ENCODE measurements around the gene ADCK1.
"Not testable (repeated sequence)": the region's sequence is repeated elsewhere in the genome, so short reads cannot be mapped to it uniquely, and the experiment has no call there.

ADCK1 gene

DNA sequence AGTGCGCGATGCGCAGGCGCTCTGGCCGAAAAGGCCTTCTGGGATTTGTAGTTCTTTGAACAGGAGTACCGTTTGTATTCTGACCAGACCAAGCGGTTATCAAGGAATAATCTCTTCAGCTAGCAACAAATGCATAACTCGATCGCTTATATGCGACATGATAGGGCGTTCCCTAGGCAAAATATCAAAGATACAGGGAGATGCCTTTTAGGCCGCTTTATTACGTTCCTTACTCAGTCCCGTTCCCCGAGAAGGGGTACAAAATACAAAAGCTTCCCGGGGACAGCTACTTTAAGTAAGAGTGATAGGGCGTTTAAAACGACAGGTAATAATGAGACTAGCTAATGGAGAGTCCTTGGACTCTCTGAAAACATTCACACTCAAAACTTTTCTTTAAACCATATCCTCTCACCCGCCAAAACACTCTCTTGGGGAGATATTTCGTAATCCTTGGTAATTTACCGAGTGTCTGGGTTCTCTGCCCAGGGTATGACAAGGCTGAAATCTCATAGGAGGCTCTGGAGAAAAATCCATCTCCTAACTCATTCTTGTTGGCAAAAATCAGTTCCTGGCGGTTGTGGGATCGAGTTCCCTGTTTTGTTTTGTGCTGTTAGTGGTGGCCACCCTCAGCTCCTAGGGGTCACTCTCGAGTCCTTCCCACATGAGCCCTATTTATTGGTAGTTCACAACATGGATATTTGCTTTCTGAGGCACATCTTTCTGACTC lies 38.5 kb upstream of the ADCK1 start:
- POLR2A ChIA-PET: interaction anchor here (1.2 kb wide), 1 partner anchor 39 kb away, joined by 3 read pairs; the partner anchor contains the start of gene ADCK1

DNA sequence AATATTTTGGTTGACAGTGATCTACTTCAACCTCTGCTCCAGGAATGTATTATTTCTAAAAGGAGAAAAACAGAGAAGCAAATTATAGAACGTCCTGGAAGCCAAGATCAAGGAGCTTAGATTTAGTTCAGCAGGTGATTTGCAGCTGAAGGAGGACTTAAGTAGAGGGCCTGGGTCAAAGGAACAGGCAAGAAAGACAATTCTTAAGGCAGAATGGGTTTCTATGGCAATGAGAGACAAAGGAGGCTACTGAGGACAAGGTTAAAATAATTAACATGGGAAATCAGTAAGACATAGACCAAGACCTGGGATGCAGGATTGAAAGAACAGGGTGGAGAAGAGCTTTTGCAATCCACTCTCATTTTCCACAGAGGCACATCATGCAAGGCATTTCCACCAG lies 36.6 kb upstream of the ADCK1 start:
- ChIA-PET CTCF (no interaction called here), POLR2A (no interaction called here)
- no peak for DNase-seq (ENCODE audit: low read depth, low spot score)
- no peak overlapping the region for H3K4me3 ChIP-seq (ENCODE audit: low read depth, low read length)
- TF ChIP-seq, protein P1, sequence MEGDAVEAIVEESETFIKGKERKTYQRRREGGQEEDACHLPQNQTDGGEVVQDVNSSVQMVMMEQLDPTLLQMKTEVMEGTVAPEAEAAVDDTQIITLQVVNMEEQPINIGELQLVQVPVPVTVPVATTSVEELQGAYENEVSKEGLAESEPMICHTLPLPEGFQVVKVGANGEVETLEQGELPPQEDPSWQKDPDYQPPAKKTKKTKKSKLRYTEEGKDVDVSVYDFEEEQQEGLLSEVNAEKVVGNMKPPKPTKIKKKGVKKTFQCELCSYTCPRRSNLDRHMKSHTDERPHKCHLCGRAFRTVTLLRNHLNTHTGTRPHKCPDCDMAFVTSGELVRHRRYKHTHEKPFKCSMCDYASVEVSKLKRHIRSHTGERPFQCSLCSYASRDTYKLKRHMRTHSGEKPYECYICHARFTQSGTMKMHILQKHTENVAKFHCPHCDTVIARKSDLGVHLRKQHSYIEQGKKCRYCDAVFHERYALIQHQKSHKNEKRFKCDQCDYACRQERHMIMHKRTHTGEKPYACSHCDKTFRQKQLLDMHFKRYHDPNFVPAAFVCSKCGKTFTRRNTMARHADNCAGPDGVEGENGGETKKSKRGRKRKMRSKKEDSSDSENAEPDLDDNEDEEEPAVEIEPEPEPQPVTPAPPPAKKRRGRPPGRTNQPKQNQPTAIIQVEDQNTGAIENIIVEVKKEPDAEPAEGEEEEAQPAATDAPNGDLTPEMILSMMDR (IDR thresholded peaks at IDR 0.05; ENCODE audit: insufficient read depth, low read length, missing control alignments): no peak

More for the DNA sequence above, 38.5 kb upstream of the ADCK1 start:
- peak overlapping the region; percentile 97 for H3K4me3 ChIP-seq (ENCODE audit: low read depth, low read length)
- TF ChIP-seq, protein P1 (IDR thresholded peaks at IDR 0.05; ENCODE audit: insufficient read depth, low read length, missing control alignments): peak; percentile 21
- CTCF ChIA-PET: interaction anchor here (0.9 to 1.8 kb wide), 4 partner anchors 10 to 848 kb away, joined by 3 to 7 read pairs (median 4); partner anchors contain the start of gene ADCK1
- no peak for DNase-seq (ENCODE audit: low read depth, low spot score)

DNA sequence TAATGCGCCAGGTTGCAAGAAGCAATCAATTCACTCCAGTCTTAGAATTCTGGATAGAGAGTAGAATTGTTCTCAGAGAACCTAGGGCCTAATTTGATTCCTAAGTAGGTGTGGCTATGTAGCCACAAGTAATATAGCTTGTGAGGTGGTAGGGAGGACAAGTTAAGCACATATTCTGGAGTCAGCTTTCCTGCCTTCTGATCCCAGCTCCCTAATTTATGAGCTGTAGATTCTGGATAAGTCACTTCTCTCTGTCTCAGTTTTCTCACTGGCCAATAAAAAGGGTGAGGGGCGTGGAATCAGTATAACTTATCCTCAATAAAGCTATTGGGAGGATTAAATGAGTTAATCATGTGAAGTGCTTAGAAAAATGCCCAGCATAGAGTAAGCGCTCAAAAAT lies 35.9 kb upstream of the ADCK1 start:
- no peak overlapping the region for H3K4me3 ChIP-seq (ENCODE audit: low read depth, low read length)
- DNase-seq (ENCODE audit: low read depth, low spot score): no peak
- TF ChIP-seq, protein P1 (IDR thresholded peaks at IDR 0.05; ENCODE audit: insufficient read depth, low read length, missing control alignments): no peak
- ChIA-PET POLR2A (no interaction called here), CTCF (no interaction called here)

DNA sequence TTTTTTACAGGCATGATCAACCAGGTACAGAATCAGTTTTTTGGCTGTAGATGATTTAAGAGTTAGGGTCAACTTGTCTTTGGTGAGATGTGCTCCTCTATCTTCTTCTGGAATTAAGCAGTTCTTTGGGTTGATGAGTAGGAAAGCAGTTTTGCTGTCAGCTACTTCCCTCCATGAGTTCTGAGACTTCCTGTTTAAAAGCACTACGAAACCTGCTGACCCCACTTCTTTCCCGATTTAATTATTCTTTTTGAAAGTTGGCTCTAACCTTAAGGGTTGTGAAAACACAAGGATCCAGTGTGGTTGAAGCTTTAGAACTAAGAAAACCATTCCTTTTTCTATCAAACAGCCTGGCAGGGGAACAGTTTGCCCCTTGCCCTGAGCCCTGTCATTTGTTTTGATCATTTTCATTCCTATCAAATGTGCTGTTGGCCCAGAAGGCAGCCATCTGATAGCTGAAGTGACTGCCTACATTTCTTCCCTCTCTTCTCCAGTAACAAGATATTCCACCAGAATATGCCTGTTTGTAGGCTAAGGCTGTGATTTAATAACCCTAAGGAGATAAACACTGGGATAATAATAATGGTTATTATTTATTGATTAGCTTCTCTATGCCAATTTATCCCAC lies 31.4 kb upstream of the ADCK1 start:
- CTCF ChIA-PET; POLR2A ChIA-PET; DNase-seq (ENCODE audit: low read depth, low spot score); H3K4me3 ChIP-seq (ENCODE audit: low read depth, low read length): not testable (repeated sequence)

DNA sequence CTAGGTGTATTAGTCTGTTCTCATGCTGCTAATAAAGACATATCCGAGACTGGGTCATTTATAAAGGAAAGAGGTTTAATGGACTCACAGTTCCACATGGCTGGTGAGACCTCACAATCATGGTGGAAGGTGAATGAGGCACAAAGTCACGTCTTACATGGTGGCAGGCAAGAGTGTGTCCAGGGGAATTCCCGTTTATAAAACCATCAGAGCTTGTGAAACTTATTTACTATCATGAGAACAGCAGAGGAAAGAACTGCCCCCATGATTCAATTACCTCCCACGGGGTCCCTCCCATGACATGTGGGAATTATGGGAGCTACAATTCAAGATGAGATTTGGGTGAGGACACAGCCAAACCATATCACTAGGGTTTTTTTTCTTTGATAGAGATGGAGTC lies 25.9 kb upstream of the ADCK1 start:
- DNase-seq (ENCODE audit: low read depth, low spot score); H3K4me3 ChIP-seq (ENCODE audit: low read depth, low read length); CTCF ChIA-PET; POLR2A ChIA-PET: not testable (repeated sequence)

DNA sequence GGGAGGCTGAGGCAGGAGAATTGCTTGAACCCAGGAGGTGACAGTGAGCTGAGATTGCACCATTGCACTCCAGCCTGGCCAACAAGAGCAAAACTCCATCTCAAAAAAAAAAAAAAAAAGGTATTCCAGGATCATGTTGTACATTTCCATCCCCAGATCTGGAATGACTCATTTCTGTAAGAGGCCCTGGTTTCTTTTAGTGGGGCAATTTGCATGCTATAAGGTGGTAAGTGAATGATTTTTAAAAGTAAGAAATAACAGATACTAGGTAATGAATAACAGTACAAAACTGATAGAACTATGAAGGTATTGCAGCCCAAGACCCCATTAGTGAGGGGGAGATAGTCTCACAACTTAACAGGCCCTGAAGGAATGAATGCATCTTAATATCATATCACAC lies 17.7 kb upstream of the ADCK1 start:
- POLR2A ChIA-PET: no interaction called here
- CTCF ChIA-PET: no interaction called here
- H3K4me3 ChIP-seq (ENCODE audit: low read depth, low read length): no peak overlapping the region
- DNase-seq (ENCODE audit: low read depth, low spot score): no peak
- TF ChIP-seq, protein P1 (IDR thresholded peaks at IDR 0.05; ENCODE audit: insufficient read depth, low read length, missing control alignments): no peak

DNA sequence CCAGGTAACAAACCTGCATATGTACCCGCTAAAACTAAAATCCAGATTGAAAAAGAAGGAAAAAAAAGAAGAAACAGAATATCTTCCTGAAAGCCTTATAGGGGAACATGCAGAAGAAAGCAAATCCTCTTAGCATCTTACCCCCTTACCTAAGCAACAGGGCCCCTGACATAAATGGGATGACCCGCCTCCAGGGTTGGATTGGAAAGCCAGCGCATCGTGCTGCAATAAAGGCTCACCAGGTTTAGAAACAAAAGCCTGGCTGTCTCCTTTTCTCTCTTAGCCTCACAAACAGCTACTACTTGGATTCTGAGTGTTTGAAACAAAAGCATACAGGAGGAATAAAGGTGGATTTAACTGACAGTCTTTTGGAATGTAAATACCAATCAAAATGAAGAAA lies 13.8 kb upstream of the ADCK1 start:
- no peak overlapping the region for H3K4me3 ChIP-seq (ENCODE audit: low read depth, low read length)
- CTCF ChIA-PET: no interaction called here
- POLR2A ChIA-PET: no interaction called here
- TF ChIP-seq, protein P1 (IDR thresholded peaks at IDR 0.05; ENCODE audit: insufficient read depth, low read length, missing control alignments): no peak
- DNase-seq (ENCODE audit: low read depth, low spot score): no peak

Data from AG04449 (cell line).